ENCODE data around the gene NCOA6.

- TF ChIP-seq, protein P1, sequence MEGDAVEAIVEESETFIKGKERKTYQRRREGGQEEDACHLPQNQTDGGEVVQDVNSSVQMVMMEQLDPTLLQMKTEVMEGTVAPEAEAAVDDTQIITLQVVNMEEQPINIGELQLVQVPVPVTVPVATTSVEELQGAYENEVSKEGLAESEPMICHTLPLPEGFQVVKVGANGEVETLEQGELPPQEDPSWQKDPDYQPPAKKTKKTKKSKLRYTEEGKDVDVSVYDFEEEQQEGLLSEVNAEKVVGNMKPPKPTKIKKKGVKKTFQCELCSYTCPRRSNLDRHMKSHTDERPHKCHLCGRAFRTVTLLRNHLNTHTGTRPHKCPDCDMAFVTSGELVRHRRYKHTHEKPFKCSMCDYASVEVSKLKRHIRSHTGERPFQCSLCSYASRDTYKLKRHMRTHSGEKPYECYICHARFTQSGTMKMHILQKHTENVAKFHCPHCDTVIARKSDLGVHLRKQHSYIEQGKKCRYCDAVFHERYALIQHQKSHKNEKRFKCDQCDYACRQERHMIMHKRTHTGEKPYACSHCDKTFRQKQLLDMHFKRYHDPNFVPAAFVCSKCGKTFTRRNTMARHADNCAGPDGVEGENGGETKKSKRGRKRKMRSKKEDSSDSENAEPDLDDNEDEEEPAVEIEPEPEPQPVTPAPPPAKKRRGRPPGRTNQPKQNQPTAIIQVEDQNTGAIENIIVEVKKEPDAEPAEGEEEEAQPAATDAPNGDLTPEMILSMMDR (IDR thresholded peaks at IDR 0.05): no peak
- TF ChIP-seq EZH2 (IDR thresholded peaks at IDR 0.05; ENCODE audit: borderline replicate concordance, insufficient read depth, low read depth, low read length, poor library complexity, severe bottlenecking): no peak
Measured at GRCh38 chr20:34842143-34842542, 16.7 kb upstream of the NCOA6 start.

All from B cell (primary cell).